Mucosa of rectum (tissue), 2 donors: ENCODE results near the gene CLHC1.
A peak's percentile ranks its signal among the peaks of the same experiment; 100 is the strongest.
"Not testable (repeated sequence)": the region's sequence is repeated elsewhere in the genome, so short reads cannot be mapped to it uniquely, and the experiment has no call there.

Experiments used
- H3K27ac ChIP-seq, 2 donors: one replicate each; pipeline ENCODE4 v1.7.0; 2013; ENCODE audit warnings: inconsistent platforms in 2 of 2, low read depth in 2 of 2, low read length in 2 of 2
- H3K27me3 ChIP-seq, 2 donors: one replicate each; pipeline ENCODE4 v1.7.0; 2013; ENCODE audit warnings: low read length in 2 of 2; ENCODE audit not compliant: control insufficient read depth in 2 of 2, insufficient read depth in 2 of 2
- H3K36me3 ChIP-seq, 2 donors: one replicate each; pipeline ENCODE4 v1.7.0; 2013; ENCODE audit warnings: low read length in 2 of 2; ENCODE audit not compliant: control insufficient read depth in 2 of 2, insufficient read depth in 2 of 2
- H3K4me1 ChIP-seq, 2 donors: one replicate each; pipeline ENCODE4 v1.7.0; 2013; ENCODE audit warnings: low read length in 2 of 2, mild to moderate bottlenecking in 1 of 2; ENCODE audit not compliant: control insufficient read depth in 2 of 2, insufficient read depth in 2 of 2
- H3K4me3 ChIP-seq, 2 donors: one replicate each; pipeline ENCODE4 v1.7.0; 2013; ENCODE audit warnings: low read length in 2 of 2
- H3K9ac ChIP-seq, 2 donors: one replicate each; pipeline ENCODE4 v1.7.0; 2013; ENCODE audit warnings: low read length in 2 of 2, low read depth in 1 of 2, mild to moderate bottlenecking in 1 of 2
- H3K9me3 ChIP-seq, 2 donors: one replicate each; pipeline ENCODE4 v1.7.0; 2013; ENCODE audit warnings: low read length in 2 of 2; ENCODE audit not compliant: control insufficient read depth in 2 of 2
- donor health status: healthy.
- donor health status: Normal muscosa, but diverticular disease.

The CLHC1 gene

DNA sequence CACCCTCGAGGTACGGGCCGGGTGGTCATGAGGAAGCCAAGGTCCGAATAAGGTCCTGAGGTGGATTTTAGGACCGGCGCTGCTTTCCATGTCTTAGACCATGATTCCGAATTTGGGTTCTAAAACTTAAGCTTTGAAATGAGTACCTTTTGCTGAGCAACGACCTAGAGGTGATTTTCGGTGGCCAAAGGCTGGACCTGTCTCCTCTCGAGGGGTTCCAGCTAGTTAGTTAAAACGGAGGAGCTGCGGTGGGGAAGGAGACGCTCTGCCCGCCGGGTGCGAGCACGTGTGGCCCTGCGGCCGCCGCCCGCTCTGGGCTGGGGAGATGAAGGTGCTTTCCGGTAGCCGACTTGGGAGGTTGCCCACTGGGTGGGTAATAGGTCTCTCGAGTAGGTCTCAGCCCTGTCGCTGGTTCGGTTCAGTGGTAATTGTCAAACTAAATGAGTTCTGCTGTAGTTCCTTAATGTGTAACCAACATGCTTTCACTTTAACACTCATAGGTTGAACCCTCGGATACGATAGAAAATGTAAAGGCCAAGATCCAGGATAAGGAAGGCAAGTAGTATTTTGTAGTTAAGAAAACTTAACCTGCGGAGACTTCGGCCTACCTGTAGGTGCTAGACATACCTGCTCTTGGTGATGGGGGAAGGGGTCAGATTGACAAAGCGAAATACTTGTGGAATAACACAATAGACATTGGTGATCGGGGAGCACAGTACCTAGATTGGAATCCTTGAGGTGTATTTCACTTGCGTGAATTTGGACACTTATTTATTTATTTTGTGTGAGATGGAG is 967 bp upstream of the CLHC1 start:
- Histone ChIP-seq H3K9ac (peak overlapping the region; percentile 92 to 93), H3K4me1 (peaks cover 6 to 10% of the 10 kb centered on the region in 2 donors), H3K27ac (peak overlapping the region; percentile 94 to 96), H3K9me3 (no peaks in the 10 kb centered on the region), H3K27me3 (no peaks in the 10 kb centered on the region), H3K4me3 (peak overlapping the region; percentile 82 to 90), H3K36me3 (peaks cover 26 to 29% of the 10 kb centered on the region in 2 donors)

GRCh38 chr2:55231546-55232083 is 478 bp downstream of the CLHC1 start:
- peaks cover 6 to 10% of the 10 kb centered on the region in 2 donors for H3K4me1 ChIP-seq
- peak overlapping the region; percentile 94 to 96 for H3K27ac ChIP-seq
- H3K36me3 ChIP-seq, result peaks cover 24 to 25% of the 10 kb centered on the region in 2 donors

GRCh38 chr2:55230551-55230950 is 1.5 kb downstream of the CLHC1 start:
- no peaks in the 10 kb centered on the region for H3K9me3 ChIP-seq
- H3K4me1 ChIP-seq, result peaks cover 6 to 10% of the 10 kb centered on the region in 2 donors
- H3K9ac ChIP-seq, result no peak overlapping the region
- H3K36me3 ChIP-seq, result peaks cover 14% of the 10 kb centered on the region in 2 donors
- no peaks in the 10 kb centered on the region for H3K27me3 ChIP-seq
- H3K4me3 ChIP-seq, result no peak overlapping the region
- no peak overlapping the region for H3K27ac ChIP-seq

More at GRCh38 chr2:55231546-55232083, 478 bp downstream of the CLHC1 start:
- no peaks in the 10 kb centered on the region for H3K9me3 ChIP-seq
- H3K9ac ChIP-seq, result peak overlapping the region; percentile 92 to 93
- peak overlapping the region; percentile 82 to 90 for H3K4me3 ChIP-seq
- H3K27me3 ChIP-seq, result no peaks in the 10 kb centered on the region

DNA sequence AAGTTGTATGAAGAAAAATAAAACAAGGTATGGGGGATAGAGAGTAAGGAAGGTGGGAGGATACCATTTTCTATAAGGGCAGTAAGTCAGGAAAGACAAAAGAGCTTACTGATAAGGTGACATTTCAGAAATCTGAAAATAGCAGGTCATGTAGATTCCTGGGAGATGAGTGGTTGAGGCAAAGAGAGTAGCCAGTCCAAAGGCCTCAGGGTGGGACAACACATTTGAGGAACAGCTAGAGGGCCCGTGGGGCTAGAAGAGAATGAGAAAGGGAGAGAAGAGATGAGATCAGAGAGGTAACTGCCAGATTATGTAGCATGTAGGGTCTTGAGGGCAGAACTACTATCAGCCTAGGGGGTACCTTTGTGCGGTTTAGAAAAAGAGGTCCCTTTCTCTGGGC is 2.9 kb downstream of the CLHC1 start:
- Histone ChIP-seq H3K27me3 (no peaks in the 10 kb centered on the region), H3K27ac (no peak overlapping the region), H3K36me3 (peaks cover under 1 to 1% of the 10 kb centered on the region in 2 donors), H3K9ac (no peak overlapping the region), H3K9me3 (no peaks in the 10 kb centered on the region), H3K4me3 (no peak overlapping the region), H3K4me1 (peaks cover 6 to 10% of the 10 kb centered on the region in 2 donors)

DNA sequence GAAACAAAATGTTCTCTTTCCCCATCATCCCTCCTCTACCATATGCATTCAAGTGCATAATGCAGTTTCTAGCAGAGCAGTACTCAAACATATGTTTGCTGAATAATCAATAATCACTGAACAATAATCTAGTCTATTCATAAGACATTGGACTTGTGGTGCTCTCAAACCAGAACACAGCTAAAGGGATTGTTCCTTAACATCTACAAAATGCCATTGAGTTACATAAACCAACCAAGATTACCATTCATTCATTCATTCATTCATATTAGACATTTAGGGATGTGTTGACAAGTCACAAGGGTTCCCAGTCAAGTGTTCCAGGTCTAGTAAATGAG is 3.9 kb downstream of the CLHC1 start:
- Histone ChIP-seq H3K27ac (peak overlapping the region; percentile 25), H3K4me1 (peaks cover 0 to 2% of the 10 kb centered on the region in 2 donors), H3K9me3 (no peaks in the 10 kb centered on the region)

GRCh38 chr2:55227437-55228225 is 4.5 kb downstream of the CLHC1 start:
- not testable (repeated sequence) for H3K36me3 ChIP-seq, H3K27me3 ChIP-seq
- peak overlapping the region; percentile 25 to 55 for H3K27ac ChIP-seq

More for the DNA sequence above, 3.9 kb downstream of the CLHC1 start:
- Histone ChIP-seq H3K27me3 (no peaks in the 10 kb centered on the region), H3K36me3 (no peaks in the 10 kb centered on the region), H3K9ac (no peak overlapping the region), H3K4me3 (no peak overlapping the region)

GRCh38 chr2:55225481-55226020 is 6.5 kb downstream of the CLHC1 start:
- Histone ChIP-seq H3K4me3 (no peak overlapping the region), H3K27ac (no peak overlapping the region), H3K9ac (no peak overlapping the region), H3K27me3 (no peaks in the 10 kb centered on the region), H3K9me3 (no peaks in the 10 kb centered on the region), H3K4me1 (no peaks in the 10 kb centered on the region), H3K36me3 (no peaks in the 10 kb centered on the region)

More at GRCh38 chr2:55227437-55228225, 4.5 kb downstream of the CLHC1 start:
- H3K9me3 ChIP-seq, H3K4me1 ChIP-seq, H3K4me3 ChIP-seq, H3K9ac ChIP-seq: not testable (repeated sequence)

GRCh38 chr2:55224761-55225261 is 7.3 kb downstream of the CLHC1 start:
- Histone ChIP-seq H3K36me3 (no peaks in the 10 kb centered on the region), H3K4me1 (no peaks in the 10 kb centered on the region), H3K27ac (no peak overlapping the region), H3K4me3 (no peak overlapping the region), H3K9ac (no peak overlapping the region), H3K27me3 (no peaks in the 10 kb centered on the region), H3K9me3 (no peaks in the 10 kb centered on the region)

DNA sequence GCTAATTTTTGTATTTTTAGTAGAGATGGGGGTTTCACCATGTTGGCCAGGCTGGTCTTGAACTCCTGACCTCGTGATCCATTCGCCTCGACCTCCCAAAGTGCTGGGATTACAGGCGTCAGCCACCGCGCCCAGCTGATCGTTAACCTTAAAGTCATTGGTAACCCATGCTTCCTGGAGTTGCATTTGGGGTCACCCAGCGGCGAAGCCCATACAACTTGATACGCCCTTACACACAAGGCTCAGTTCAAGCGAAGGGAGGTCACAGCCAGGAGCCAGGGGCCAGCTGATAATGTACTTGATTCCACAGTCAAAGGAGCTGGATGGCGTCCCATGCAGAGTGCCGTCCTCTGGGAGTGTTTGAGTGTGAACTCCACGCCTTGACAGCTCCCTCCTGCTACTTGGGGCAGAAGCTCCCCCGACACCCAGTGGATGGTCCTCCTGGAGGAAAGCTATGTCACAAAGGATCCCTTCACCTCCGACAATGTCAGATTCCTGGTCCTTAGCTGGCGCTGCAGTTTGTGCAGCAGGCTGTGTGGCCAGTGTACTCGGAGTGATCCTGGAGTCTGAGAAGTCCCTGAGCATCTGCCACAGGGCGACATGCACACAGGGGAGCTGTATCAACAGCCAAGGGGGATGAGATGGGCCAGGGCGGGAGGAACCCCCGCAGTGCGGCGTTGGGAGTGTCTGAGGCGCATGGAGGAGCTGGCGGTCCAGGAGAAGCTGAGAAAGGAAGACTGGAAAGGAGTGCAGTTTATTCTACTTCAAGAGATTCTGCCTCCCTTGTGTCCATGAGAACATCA is 7.9 kb downstream of the CLHC1 start:
- Histone ChIP-seq H3K36me3 (no peaks in the 10 kb centered on the region), H3K27ac (peak overlapping the region in 1 of 2 donors; percentile 82), H3K9me3 (no peaks in the 10 kb centered on the region), H3K9ac (peak overlapping the region in 1 of 2 donors; percentile 24), H3K4me1 (no peaks in the 10 kb centered on the region), H3K4me3 (peak overlapping the region in 1 of 2 donors; percentile 75), H3K27me3 (no peaks in the 10 kb centered on the region)
